ENCODE data around the gene CALCA.

DNA sequence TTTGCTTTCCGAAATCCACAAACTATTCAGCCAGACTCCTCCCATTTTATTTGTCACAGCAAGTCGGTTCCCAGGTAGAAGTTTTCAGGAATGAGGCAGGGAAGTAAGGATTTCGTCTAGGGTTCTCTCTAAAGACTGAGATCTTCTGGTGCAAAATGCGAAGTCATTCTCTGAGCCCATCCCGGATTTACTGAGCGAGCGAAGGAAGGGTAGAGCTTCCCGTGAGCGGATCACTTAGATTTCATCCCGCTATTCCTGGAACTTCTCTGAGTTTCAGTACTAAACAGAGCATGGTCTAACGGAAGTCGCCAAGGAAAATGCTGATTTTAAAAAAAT is 3.1 kb upstream of the CALCA start:
- TF ChIP-seq EP300 (IDR thresholded peaks at IDR 0.05) (no peak), POLR2A (IDR thresholded peaks at IDR 0.05) (no peak), POLR2AphosphoS5 (IDR thresholded peaks at IDR 0.05) (no peak)
- TF ChIP-seq, protein P1, sequence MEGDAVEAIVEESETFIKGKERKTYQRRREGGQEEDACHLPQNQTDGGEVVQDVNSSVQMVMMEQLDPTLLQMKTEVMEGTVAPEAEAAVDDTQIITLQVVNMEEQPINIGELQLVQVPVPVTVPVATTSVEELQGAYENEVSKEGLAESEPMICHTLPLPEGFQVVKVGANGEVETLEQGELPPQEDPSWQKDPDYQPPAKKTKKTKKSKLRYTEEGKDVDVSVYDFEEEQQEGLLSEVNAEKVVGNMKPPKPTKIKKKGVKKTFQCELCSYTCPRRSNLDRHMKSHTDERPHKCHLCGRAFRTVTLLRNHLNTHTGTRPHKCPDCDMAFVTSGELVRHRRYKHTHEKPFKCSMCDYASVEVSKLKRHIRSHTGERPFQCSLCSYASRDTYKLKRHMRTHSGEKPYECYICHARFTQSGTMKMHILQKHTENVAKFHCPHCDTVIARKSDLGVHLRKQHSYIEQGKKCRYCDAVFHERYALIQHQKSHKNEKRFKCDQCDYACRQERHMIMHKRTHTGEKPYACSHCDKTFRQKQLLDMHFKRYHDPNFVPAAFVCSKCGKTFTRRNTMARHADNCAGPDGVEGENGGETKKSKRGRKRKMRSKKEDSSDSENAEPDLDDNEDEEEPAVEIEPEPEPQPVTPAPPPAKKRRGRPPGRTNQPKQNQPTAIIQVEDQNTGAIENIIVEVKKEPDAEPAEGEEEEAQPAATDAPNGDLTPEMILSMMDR (IDR thresholded peaks at IDR 0.05), result no peak
